HepG2 (cell line): Measurements from ENCODE around the gene ARL3. TPM values are rescaled to one million over a fixed set of nuclear protein-coding genes. Genes with fewer than 3 reads are reported as not detected.

Source experiments
- ATAD3A ChIP-seq: sonication (generic); formaldehyde crosslinking; IDR thresholded peaks from 2 replicates; pipeline ENCODE4 v1.4.0; 2020; ENCODE audit warnings: missing genetic modification reagents
- ATF5 ChIP-seq: sonication (generic); formaldehyde crosslinking; IDR thresholded peaks from 2 replicates; pipeline ENCODE4 v1.4.0; 2020; ENCODE audit warnings: mild to moderate bottlenecking, low read depth, missing genetic modification reagents
- CHCHD3 ChIP-seq: sonication (generic); formaldehyde crosslinking; IDR thresholded peaks from 2 replicates; pipeline ENCODE4 v1.8.0; 2022; ENCODE audit warnings: mild to moderate bottlenecking, missing genetic modification reagents, moderate library complexity
- GTF2F1 ChIP-seq: fragments of 150-350 bp; IDR thresholded peaks from 2 replicates; pipeline ENCODE4 v1.6.1; 2014; ENCODE audit warnings: low read length
- HDAC1 ChIP-seq: sonication (generic); formaldehyde crosslinking; IDR thresholded peaks from 2 replicates; pipeline ENCODE4 v1.5.1; 2020; ENCODE audit warnings: mild to moderate bottlenecking, missing genetic modification reagents
- JARID2 ChIP-seq: sonication (generic); formaldehyde crosslinking; IDR thresholded peaks from 2 replicates; pipeline ENCODE4 v1.8.1; 2023; ENCODE audit warnings: missing genetic modification reagents, inconsistent platforms; ENCODE audit not compliant: insufficient replicate concordance
- MAFF ChIP-seq: IDR thresholded peaks from 2 replicates; pipeline ENCODE4 v1.6.1; 2011; ENCODE audit warnings: low read depth, low read length, improper control_type of control experiment
- MXI1 ChIP-seq: IDR thresholded peaks from 3 replicates; pipeline ENCODE4 v1.6.1; 2012; ENCODE audit warnings: low read depth, low read length, inconsistent platforms, borderline replicate concordance
- NFRKB ChIP-seq: fragments of 450-650 bp; IDR thresholded peaks from 2 replicates; pipeline ENCODE4 v1.6.1; 2017
- NR2C2 ChIP-seq: sonication (generic); formaldehyde crosslinking; IDR thresholded peaks from 2 replicates; pipeline ENCODE4 v1.4.0; 2020; ENCODE audit warnings: missing genetic modification reagents, mild to moderate bottlenecking, moderate library complexity, borderline replicate concordance
- RBAK ChIP-seq: sonication (generic); formaldehyde crosslinking; IDR thresholded peaks from 2 replicates; pipeline ENCODE4 v1.5.1; 2020; ENCODE audit warnings: mild to moderate bottlenecking, missing genetic modification reagents
- REL ChIP-seq: sonication (generic); formaldehyde crosslinking; conservative IDR thresholded peaks from 2 replicates; pipeline ENCODE4 v1.8.0; 2022; ENCODE audit warnings: mild to moderate bottlenecking, missing genetic modification reagents, moderate library complexity
- SKIL ChIP-seq: sonication (generic); formaldehyde crosslinking; IDR thresholded peaks from 2 replicates; pipeline ENCODE4 v1.8.0; 2022; ENCODE audit warnings: missing genetic modification reagents, mild to moderate bottlenecking, moderate library complexity, borderline replicate concordance
- SMYD3 ChIP-seq: sonication (generic); formaldehyde crosslinking; IDR thresholded peaks from 2 replicates; pipeline ENCODE4 v1.8.1; 2023; ENCODE audit warnings: mild to moderate bottlenecking, missing genetic modification reagents
- SOX13 ChIP-seq, 3 experiments: fragments of 450-650 bp in 1 of 3; sonication (generic) in 1 of 3; formaldehyde crosslinking in 1 of 3; IDR thresholded peaks in 2 of 3; conservative IDR thresholded peaks in 1 of 3; 2 replicates each; pipeline versions ENCODE4 v1.5.0 to v1.6.1; 2016 to 2020; ENCODE audit warnings: antibody characterized with exemption in 1 of 3, mild to moderate bottlenecking in 1 of 3, missing compliant biosample characterization in 1 of 3, missing genetic modification reagents in 1 of 3, moderate library complexity in 1 of 3
- SUZ12 ChIP-seq: fragments of 150-350 bp; IDR thresholded peaks from 2 replicates; pipeline ENCODE4 v1.6.1; 2014; ENCODE audit warnings: low read depth, low read length
- ZBTB43 ChIP-seq: sonication (generic); formaldehyde crosslinking; conservative IDR thresholded peaks from 2 replicates; pipeline ENCODE4 v1.4.0; 2020; ENCODE audit warnings: missing genetic modification reagents
- ZBTB7A ChIP-seq: sonication (generic); formaldehyde crosslinking; IDR thresholded peaks from 2 replicates; pipeline ENCODE4 v1.8.0; 2022; ENCODE audit warnings: mild to moderate bottlenecking, missing genetic modification reagents
- ZNF124 ChIP-seq: sonication (generic); formaldehyde crosslinking; IDR thresholded peaks from 2 replicates; pipeline ENCODE4 v1.4.0; 2020; ENCODE audit warnings: missing genetic modification reagents
- ZNF263 ChIP-seq: sonication (generic); formaldehyde crosslinking; IDR thresholded peaks from 2 replicates; pipeline ENCODE4 v1.4.0; 2020; ENCODE audit warnings: missing genetic modification reagents
- ZNF335 ChIP-seq: sonication (generic); formaldehyde crosslinking; IDR thresholded peaks from 2 replicates; pipeline ENCODE4 v1.4.0; 2020; ENCODE audit warnings: missing genetic modification reagents
- ZNF513 ChIP-seq: sonication (generic); formaldehyde crosslinking; conservative IDR thresholded peaks from 2 replicates; pipeline ENCODE4 v1.5.0; 2020; ENCODE audit warnings: missing genetic modification reagents
- ZNF615 ChIP-seq: sonication (generic); formaldehyde crosslinking; IDR thresholded peaks from 2 replicates; pipeline ENCODE4 v1.5.0; 2020; ENCODE audit warnings: mild to moderate bottlenecking, missing genetic modification reagents, borderline replicate concordance
- ZNF713 ChIP-seq: sonication (generic); formaldehyde crosslinking; IDR thresholded peaks from 2 replicates; pipeline ENCODE4 v1.4.0; 2020; ENCODE audit warnings: mild to moderate bottlenecking, missing genetic modification reagents
- ZSCAN20 ChIP-seq: sonication (generic); formaldehyde crosslinking; IDR thresholded peaks from 2 replicates; pipeline ENCODE4 v1.4.0; 2020; ENCODE audit warnings: missing genetic modification reagents, mild to moderate bottlenecking, borderline replicate concordance
- polyA plus RNA-seq, 8 experiments: library from polyadenylated mRNA; depleted of rRNA in 3 of 8; stranded (reverse) in 7 of 8; unstranded in 1 of 8; fragments of >200 nt; fragmentation: Illumina TruSeq in 4 of 8; extraction: Trizol in 4 of 8; gene quantifications; 2 replicates each; pipeline versions ENCODE4 v1.2.1 to v1.2.3, GENCODE V29; 2011 to 2016; ENCODE audit warnings: low read depth in 4 of 8, missing spikeins in 1 of 8, mixed read lengths in 1 of 8; ENCODE audit not compliant: insufficient read depth in 1 of 8
- total RNA-seq, 5 experiments: library from RNA; depleted of rRNA; stranded (reverse); fragments of >200 nt; fragmentation: Illumina TruSeq; extraction: Trizol; gene quantifications; 2 replicates each; pipeline ENCODE4 v1.2.3, GENCODE V29; 2016; ENCODE audit warnings: low read depth in 1 of 5

Gene ARL3
- total and polyA plus RNA-seq, 2 of the 13 experiments (the other 11 are each of a cell fraction or from before 2014, with no cell fraction given): 5.2 to 6.6 TPM

GRCh38 chr10:102678842-102679289 is 35.3 kb downstream of the ARL3 start (continued):
- no peak for TF ChIP-seq SOX13 (IDR thresholded peaks at IDR 0.05)
- TF ChIP-seq SOX13 (CRISPR knock-in tag; conservative IDR thresholded peaks at IDR 0.05 in 1 of 2, IDR thresholded peaks at IDR 0.05 in 1 of 2): peak in 1 of 2 experiments; percentile 34; a peak in 1 of 4 replicates
- TF ChIP-seq SUZ12: no peak
- no peak for TF ChIP-seq ATAD3A (CRISPR knock-in tag)
- no peak for TF ChIP-seq ZNF335 (CRISPR knock-in tag)
- no peak for TF ChIP-seq JARID2
- no peak for TF ChIP-seq ZSCAN20
- TF ChIP-seq MXI1: peak; percentile 37; the same call in 1 of the 3 replicates
- TF ChIP-seq ZBTB43 (CRISPR knock-in tag): 0 out of 2 replicates have a peak, but pooled peaks have one; percentile 42
- no peak for TF ChIP-seq SKIL
- TF ChIP-seq ZNF263 (CRISPR knock-in tag): 0 out of 2 replicates have a peak, but pooled peaks have one; percentile 50
- no peak for TF ChIP-seq SMYD3 (CRISPR knock-in tag)
- no peak for TF ChIP-seq ZNF124 (CRISPR knock-in tag)
- TF ChIP-seq REL: no peak
- no peak for TF ChIP-seq RBAK
- no peak for TF ChIP-seq ATF5 (CRISPR knock-in tag)
- no peak for TF ChIP-seq CHCHD3 (CRISPR knock-in tag)
- no peak for TF ChIP-seq NR2C2 (CRISPR knock-in tag)
- no peak for TF ChIP-seq ZBTB7A (CRISPR knock-in tag)
- TF ChIP-seq ZNF513: no peak
- TF ChIP-seq GTF2F1: no peak
- no peak for TF ChIP-seq MAFF
- TF ChIP-seq ZNF713 (CRISPR knock-in tag): no peak
- TF ChIP-seq ZNF615: no peak
- TF ChIP-seq HDAC1: peak; percentile 49; the same call in 1 of the 2 replicates
- TF ChIP-seq NFRKB: no peak
